Measurements from ENCODE around the gene ARF4. TPM values are rescaled to one million over a fixed set of nuclear protein-coding genes. Genes with fewer than 3 reads are reported as not detected.

Gene ARF4
- total RNA-seq, 3 donors from 2014 or later (not counting 1 experiment from before 2014, with no cell fraction given): 88.0 to 132 (median 89.6) TPM

DNA sequence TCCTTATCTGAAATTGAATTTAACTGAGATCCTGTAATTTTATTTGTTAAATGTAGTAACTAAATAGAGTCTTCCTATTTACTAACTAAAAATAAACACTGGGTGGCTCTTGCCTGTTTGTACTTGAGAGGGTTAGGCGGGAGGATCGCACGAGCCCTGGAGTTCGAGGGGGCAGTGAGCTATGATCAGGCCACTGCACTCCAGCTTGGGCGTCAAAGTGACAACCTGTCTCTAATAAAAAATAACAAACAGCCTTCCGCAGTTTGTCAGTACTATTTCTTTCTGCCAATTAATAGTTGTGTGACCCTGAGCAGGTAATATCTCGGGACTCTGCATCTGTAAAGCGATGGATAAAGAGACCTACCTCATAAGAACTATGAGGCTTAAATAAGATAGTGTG, 41.8 kb downstream of the ARF4 start:
- Histone ChIP-seq H3K4me1 (ENCODE audit: control insufficient read depth, insufficient read depth, low read length) (peaks cover 33% of the 10 kb centered on the region), H3K27ac (ENCODE audit: low read length) (peak overlapping the region; percentile 94), H3K4me3 (ENCODE audit: low read length) (peak overlapping the region; percentile 76), H3K9me3 (ENCODE audit: control insufficient read depth, insufficient read depth, low read length) (no peaks in the 10 kb centered on the region), H3K27me3 (ENCODE audit: control insufficient read depth, insufficient read depth, low read length) (no peaks in the 10 kb centered on the region), H3K36me3 (ENCODE audit: control insufficient read depth, insufficient read depth, low read length) (peaks cover 9% of the 10 kb centered on the region)
- ATAC-seq (no peak), DNase-seq (no peak)
- peaks cover 36 to 39% of the 10 kb centered on the region in 2 donors for H3K4me1 Mint-ChIP-seq
- peak overlapping the region; percentile 90 for H3K4me3 Mint-ChIP-seq
- peak overlapping the region; percentile 93 to 94 for H3K27ac Mint-ChIP-seq
- H3K27me3 Mint-ChIP-seq (ENCODE audit: low read depth in 2 of 2): no peaks in the 10 kb centered on the region
- H3K36me3 Mint-ChIP-seq: no peaks in the 10 kb centered on the region
- WGBS (ENCODE audit: insufficient coverage): 23% methylated on average over 8 of the region's 8 CpGs
- intact Hi-C loops (cut with micrococcal nuclease): loop anchor here (5.0 kb wide), 2 partner anchors 122 to 137 kb away; partner anchors contain the start of gene DENND6A
- TF ChIP-seq, protein P1, sequence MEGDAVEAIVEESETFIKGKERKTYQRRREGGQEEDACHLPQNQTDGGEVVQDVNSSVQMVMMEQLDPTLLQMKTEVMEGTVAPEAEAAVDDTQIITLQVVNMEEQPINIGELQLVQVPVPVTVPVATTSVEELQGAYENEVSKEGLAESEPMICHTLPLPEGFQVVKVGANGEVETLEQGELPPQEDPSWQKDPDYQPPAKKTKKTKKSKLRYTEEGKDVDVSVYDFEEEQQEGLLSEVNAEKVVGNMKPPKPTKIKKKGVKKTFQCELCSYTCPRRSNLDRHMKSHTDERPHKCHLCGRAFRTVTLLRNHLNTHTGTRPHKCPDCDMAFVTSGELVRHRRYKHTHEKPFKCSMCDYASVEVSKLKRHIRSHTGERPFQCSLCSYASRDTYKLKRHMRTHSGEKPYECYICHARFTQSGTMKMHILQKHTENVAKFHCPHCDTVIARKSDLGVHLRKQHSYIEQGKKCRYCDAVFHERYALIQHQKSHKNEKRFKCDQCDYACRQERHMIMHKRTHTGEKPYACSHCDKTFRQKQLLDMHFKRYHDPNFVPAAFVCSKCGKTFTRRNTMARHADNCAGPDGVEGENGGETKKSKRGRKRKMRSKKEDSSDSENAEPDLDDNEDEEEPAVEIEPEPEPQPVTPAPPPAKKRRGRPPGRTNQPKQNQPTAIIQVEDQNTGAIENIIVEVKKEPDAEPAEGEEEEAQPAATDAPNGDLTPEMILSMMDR (IDR thresholded peaks at IDR 0.05): no peak
- H3K9me3 Mint-ChIP-seq: no peaks in the 10 kb centered on the region

DNA sequence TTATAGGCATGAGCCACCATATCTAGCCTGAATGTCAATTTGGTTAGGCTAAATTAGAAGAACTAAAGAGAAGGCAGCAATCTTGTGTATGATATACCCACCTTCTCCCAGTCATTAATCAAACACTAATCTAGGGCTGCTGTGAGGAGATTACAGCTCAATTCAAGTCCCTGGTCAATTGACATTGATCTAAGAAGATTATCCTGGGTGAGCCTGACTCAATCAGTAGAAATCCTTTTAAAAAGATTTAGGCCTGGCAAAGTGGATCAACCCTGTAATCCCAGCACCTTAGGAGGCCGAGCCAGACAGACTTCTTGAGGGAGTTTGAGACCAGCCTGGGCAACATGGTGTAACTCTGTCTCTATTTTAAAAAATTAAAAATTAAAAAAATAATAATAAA, 50.5 kb downstream of the ARF4 start:
- Histone ChIP-seq H3K36me3 (ENCODE audit: control insufficient read depth, insufficient read depth, low read length) (no peaks in the 10 kb centered on the region), H3K4me3 (ENCODE audit: low read length) (no peak overlapping the region), H3K9me3 (ENCODE audit: control insufficient read depth, insufficient read depth, low read length) (no peaks in the 10 kb centered on the region), H3K27ac (ENCODE audit: low read length) (no peak overlapping the region), H3K27me3 (ENCODE audit: control insufficient read depth, insufficient read depth, low read length) (peaks cover 4% of the 10 kb centered on the region), H3K4me1 (ENCODE audit: control insufficient read depth, insufficient read depth, low read length) (peaks cover 5% of the 10 kb centered on the region)
- TF ChIP-seq, protein P1 (IDR thresholded peaks at IDR 0.05): no peak
- intact Hi-C loops (cut with micrococcal nuclease): no loop called here
- Mint-ChIP-seq H3K27ac (no peak overlapping the region), H3K27me3 (ENCODE audit: low read depth in 2 of 2) (peaks cover 0 to 9% of the 10 kb centered on the region in 2 donors), H3K4me3 (no peak overlapping the region), H3K4me1 (no peaks in the 10 kb centered on the region), H3K9me3 (no peaks in the 10 kb centered on the region), H3K36me3 (no peaks in the 10 kb centered on the region)
- 64% methylated on average over 1 of the region's 1 CpG for WGBS (ENCODE audit: insufficient coverage)
- DNase-seq (no peak), ATAC-seq (no peak)

DNA sequence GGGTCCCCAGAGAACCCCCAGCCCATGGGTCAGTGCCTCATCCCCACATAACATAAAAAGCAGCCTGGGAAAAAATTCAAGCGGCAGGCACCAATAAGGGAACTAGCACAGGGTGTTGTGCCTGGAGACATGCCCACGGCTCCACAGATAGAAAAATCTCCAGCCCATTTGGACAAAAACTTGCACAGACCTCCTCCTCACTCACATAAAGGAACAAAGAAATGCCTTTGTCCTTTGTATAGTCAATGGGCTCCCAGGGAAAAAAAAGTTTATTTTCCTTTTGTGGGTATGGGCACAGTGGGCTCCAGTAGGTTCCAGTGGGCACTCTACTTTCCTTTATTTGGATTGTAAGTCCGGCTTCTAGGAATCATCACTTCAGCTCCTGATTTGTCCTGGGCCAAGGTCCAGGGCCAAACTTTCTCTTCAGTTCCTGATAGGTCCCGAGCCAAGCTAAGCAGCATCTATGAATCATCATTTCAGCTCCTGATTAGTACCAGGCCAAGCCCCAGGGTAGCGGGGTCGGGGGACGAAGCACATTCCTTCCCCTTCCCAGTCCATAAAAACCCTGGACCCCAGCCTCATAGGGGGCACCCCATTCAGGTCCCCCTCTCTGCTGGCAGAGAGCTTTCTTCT, 51.4 kb downstream of the ARF4 start:
- Mint-ChIP-seq H3K9me3 (no peaks in the 10 kb centered on the region), H3K4me3 (no peak overlapping the region), H3K27ac (no peak overlapping the region), H3K36me3 (no peaks in the 10 kb centered on the region), H3K4me1 (no peaks in the 10 kb centered on the region), H3K27me3 (ENCODE audit: low read depth in 2 of 2) (peaks cover 0 to 9% of the 10 kb centered on the region in 2 donors)
- Histone ChIP-seq H3K4me3 (ENCODE audit: low read length) (no peak overlapping the region), H3K4me1 (ENCODE audit: control insufficient read depth, insufficient read depth, low read length) (peaks cover 5% of the 10 kb centered on the region), H3K27ac (ENCODE audit: low read length) (no peak overlapping the region), H3K27me3 (ENCODE audit: control insufficient read depth, insufficient read depth, low read length) (peaks cover 4% of the 10 kb centered on the region), H3K36me3 (ENCODE audit: control insufficient read depth, insufficient read depth, low read length) (no peaks in the 10 kb centered on the region), H3K9me3 (ENCODE audit: control insufficient read depth, insufficient read depth, low read length) (no peaks in the 10 kb centered on the region)
- WGBS (ENCODE audit: insufficient coverage): 97% methylated on average over 7 of the region's 7 CpGs
- intact Hi-C loops (cut with micrococcal nuclease): no loop called here
- DNase-seq: no peak
- TF ChIP-seq, protein P1 (IDR thresholded peaks at IDR 0.05): no peak
- ATAC-seq: no peak
